ENCODE data around the gene GNPAT. TPM values are rescaled to one million over a fixed set of nuclear protein-coding genes. Genes with fewer than 3 reads are reported as not detected.
"Not testable (repeated sequence)": the region's sequence is repeated elsewhere in the genome, so short reads cannot be mapped to it uniquely, and the experiment has no call there.

The GNPAT gene
- total RNA-seq, 1 experiment from 2014 or later = 40.5 TPM

- BruUV-seq (replicated peaks) = no TSS peak
- peak; percentile 88 for ATAC-seq
- Histone ChIP-seq H3K4me3 (ENCODE audit: low read length) (peak overlapping the region; percentile 74), H3K4me1 (ENCODE audit: insufficient read depth, low read length) (0 out of 2 replicates have a peak, but pooled peaks cover 6% of the 10 kb centered on the region), H3K27me3 (ENCODE audit: low read length) (peaks cover 3% of the 10 kb centered on the region), H3K9ac (ENCODE audit: low read length) (peak overlapping the region; percentile 39), H3K79me2 (ENCODE audit: low read length) (no peaks in the 10 kb centered on the region), H4K20me1 (ENCODE audit: low read length) (no peaks in the 10 kb centered on the region), H3K4me2 (ENCODE audit: low read length) (peak overlapping the region; percentile 93), H3K9me3 (ENCODE audit: low read length) (no peaks in the 10 kb centered on the region), H3F3A (ENCODE audit: low read length, unreplicated experiment) (no peaks in the 10 kb centered on the region), H3K27ac (ENCODE audit: low read length) (no peak overlapping the region), H3K9me2 (replicated peaks; ENCODE audit: low read length) (no peaks in the 10 kb centered on the region), H2AFZ (ENCODE audit: low read length) (peak overlapping the region; percentile 98), H3K36me3 (ENCODE audit: low read depth, low read length) (no peaks in the 10 kb centered on the region)
- ChIA-PET CTCF (no interaction called here), POLR2A (ENCODE audit: unreplicated experiment) (no interaction called here)
- DNase-seq = peak; percentile 97
- intact Hi-C loops (cut with micrococcal nuclease) = loop anchor here (1.0 kb wide), 5 partner anchors 196 to 579 kb away; partner anchors contain the start of gene ARV1
- TF ChIP-seq EZH2 (IDR thresholded peaks at IDR 0.05; ENCODE audit: low read length, unreplicated experiment) = no peak
- TF ChIP-seq CTCF (conservative IDR thresholded peaks at IDR 0.05; ENCODE audit: low read depth, low read length) = peak; percentile 96
- TF ChIP-seq EZH2phosphoT487 (IDR thresholded peaks at IDR 0.05; ENCODE audit: borderline replicate concordance, low read length) = no peak
Measured at GRCh38 chr1:231211005-231211857, 29.8 kb upstream of the GNPAT start.

GRCh38 chr1:231212301-231212700 is 28.7 kb upstream of the GNPAT start:
- intact Hi-C loops (cut with micrococcal nuclease); H3K9me2 ChIP-seq (replicated peaks; ENCODE audit: low read length); H4K20me1 ChIP-seq (ENCODE audit: low read length); H2AFZ ChIP-seq (ENCODE audit: low read length); H3K36me3 ChIP-seq (ENCODE audit: low read depth, low read length); H3K79me2 ChIP-seq (ENCODE audit: low read length); CTCF ChIA-PET; H3F3A ChIP-seq (ENCODE audit: low read length, unreplicated experiment); H3K9me3 ChIP-seq (ENCODE audit: low read length); H3K4me2 ChIP-seq (ENCODE audit: low read length); POLR2A ChIA-PET (ENCODE audit: unreplicated experiment); H3K27me3 ChIP-seq (ENCODE audit: low read length); H3K27ac ChIP-seq (ENCODE audit: low read length); DNase-seq; H3K9ac ChIP-seq (ENCODE audit: low read length); ATAC-seq; H3K4me1 ChIP-seq (ENCODE audit: insufficient read depth, low read length); H3K4me3 ChIP-seq (ENCODE audit: low read length); BruUV-seq (replicated peaks): not testable (repeated sequence)

- Histone ChIP-seq H4K20me1 (ENCODE audit: low read length) (no peaks in the 10 kb centered on the region), H3K4me2 (ENCODE audit: low read length) (no peak overlapping the region), H2AFZ (ENCODE audit: low read length) (no peak overlapping the region), H3K9me3 (ENCODE audit: low read length) (no peaks in the 10 kb centered on the region), H3K79me2 (ENCODE audit: low read length) (no peaks in the 10 kb centered on the region), H3K27me3 (ENCODE audit: low read length) (peaks cover 8% of the 10 kb centered on the region; the same call in 1 of the 2 replicates), H3K9me2 (replicated peaks; ENCODE audit: low read length) (no peaks in the 10 kb centered on the region), H3K9ac (ENCODE audit: low read length) (no peak overlapping the region), H3K4me3 (ENCODE audit: low read length) (no peak overlapping the region), H3F3A (ENCODE audit: low read length, unreplicated experiment) (no peaks in the 10 kb centered on the region), H3K36me3 (ENCODE audit: low read depth, low read length) (no peaks in the 10 kb centered on the region), H3K4me1 (ENCODE audit: insufficient read depth, low read length) (0 out of 2 replicates have a peak, but pooled peaks cover 6% of the 10 kb centered on the region), H3K27ac (ENCODE audit: low read length) (no peak overlapping the region)
- ATAC-seq (no peak), DNase-seq (no peak)
- no peak for TF ChIP-seq CTCF (conservative IDR thresholded peaks at IDR 0.05; ENCODE audit: low read depth, low read length)
- TF ChIP-seq EZH2phosphoT487 (IDR thresholded peaks at IDR 0.05; ENCODE audit: borderline replicate concordance, low read length) = no peak
- no peak for TF ChIP-seq EZH2 (IDR thresholded peaks at IDR 0.05; ENCODE audit: low read length, unreplicated experiment)
- CTCF ChIA-PET = interaction anchor here (0.7 kb wide), 1 partner anchor 171 kb away, joined by 15 read pairs; no protein-coding TSS in a partner anchor
- POLR2A ChIA-PET (ENCODE audit: unreplicated experiment) = no interaction called here
- intact Hi-C loops (cut with micrococcal nuclease) = no loop called here
- BruUV-seq (replicated peaks) = no TSS peak
Measured at GRCh38 chr1:231213831-231214573, 27.0 kb upstream of the GNPAT start.
